Measurements from ENCODE around the gene ESRRB.

The ESRRB gene

DNA sequence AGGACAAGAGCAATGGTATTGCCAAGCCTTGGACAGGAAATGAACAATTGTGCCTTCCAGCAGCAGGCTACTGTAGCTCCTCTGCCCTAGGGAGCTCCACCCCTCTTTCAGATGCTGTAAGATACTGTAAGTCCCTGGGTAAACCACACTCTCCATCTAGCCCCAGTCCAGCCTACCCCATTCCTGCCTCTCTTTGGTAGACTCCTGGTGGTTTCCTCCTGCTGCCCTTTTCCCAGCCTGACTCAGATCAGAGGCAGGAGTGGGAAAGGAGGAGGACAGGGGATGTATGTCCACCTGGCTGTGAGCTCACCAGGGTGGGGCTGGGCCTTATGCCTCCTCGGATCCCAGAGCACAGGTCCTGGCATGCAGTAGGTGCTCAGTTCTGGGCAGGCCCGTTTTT lies 174.6 kb downstream of the ESRRB start:
- no peak for DNase-seq

DNA sequence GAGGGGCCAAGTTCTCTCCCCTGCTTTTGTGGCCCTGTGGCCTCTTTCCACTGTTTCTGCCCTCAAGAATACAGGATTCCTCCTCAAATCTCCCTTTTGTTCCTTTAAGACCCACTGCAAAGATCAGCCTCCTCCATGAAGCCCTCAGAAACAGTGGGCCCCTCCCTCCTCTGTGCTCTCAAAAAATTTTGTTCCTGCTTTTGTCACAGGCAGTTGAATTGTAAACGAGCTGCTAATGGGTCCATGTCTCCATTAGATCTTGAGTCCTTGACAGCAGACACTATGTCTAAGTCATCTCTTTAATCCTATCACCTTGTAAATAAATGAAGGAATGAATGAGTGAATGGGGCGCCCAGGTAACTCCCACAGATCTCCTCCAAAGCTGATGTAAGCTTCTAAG lies 175.2 kb downstream of the ESRRB start:
- DNase-seq = no peak

All from GDM1 (cell line).